Neural progenitor cell (in vitro differentiated cells): ENCODE data around the gene NCBP3.

Experiments used
- CTCF ChIP-seq: fragments of 200-600 bp; sonication (generic); IDR thresholded peaks from 2 replicates; pipeline ENCODE4 v1.5.1; 2017; ENCODE audit warnings: antibody characterized with exemption, mild to moderate bottlenecking
- EZH2 ChIP-seq: fragments of 200-600 bp; sonication (generic); IDR thresholded peaks from 2 replicates; pipeline ENCODE4 v1.6.1; 2017; ENCODE audit warnings: antibody characterized with exemption, mild to moderate bottlenecking, moderate library complexity
- EZH2phosphoT487 ChIP-seq: fragments of 200-600 bp; sonication (generic); IDR thresholded peaks from 2 replicates; pipeline ENCODE4 v1.6.1; 2017; ENCODE audit warnings: antibody characterized with exemption

GRCh38 chr17:3891626-3892094, 45.6 kb upstream of the NCBP3 start:
- TF ChIP-seq CTCF (no peak), EZH2 (no peak), EZH2phosphoT487 (no peak)
